Loucy (cell line): ENCODE results near the gene BTBD6.

Experiments
- CTCF ChIP-seq: fragments of 200-600 bp; sonication (generic); conservative IDR thresholded peaks from 2 replicates; pipeline ENCODE4 v1.5.1; 2014; ENCODE audit warnings: mild to moderate bottlenecking, antibody characterized with exemption, low read length
- EZH2phosphoT487 ChIP-seq: fragments of 200-600 bp; IDR thresholded peaks from 2 replicates; pipeline ENCODE4 v1.6.1; 2018; ENCODE audit warnings: antibody characterized with exemption, mild to moderate bottlenecking, moderate library complexity, borderline replicate concordance

DNA sequence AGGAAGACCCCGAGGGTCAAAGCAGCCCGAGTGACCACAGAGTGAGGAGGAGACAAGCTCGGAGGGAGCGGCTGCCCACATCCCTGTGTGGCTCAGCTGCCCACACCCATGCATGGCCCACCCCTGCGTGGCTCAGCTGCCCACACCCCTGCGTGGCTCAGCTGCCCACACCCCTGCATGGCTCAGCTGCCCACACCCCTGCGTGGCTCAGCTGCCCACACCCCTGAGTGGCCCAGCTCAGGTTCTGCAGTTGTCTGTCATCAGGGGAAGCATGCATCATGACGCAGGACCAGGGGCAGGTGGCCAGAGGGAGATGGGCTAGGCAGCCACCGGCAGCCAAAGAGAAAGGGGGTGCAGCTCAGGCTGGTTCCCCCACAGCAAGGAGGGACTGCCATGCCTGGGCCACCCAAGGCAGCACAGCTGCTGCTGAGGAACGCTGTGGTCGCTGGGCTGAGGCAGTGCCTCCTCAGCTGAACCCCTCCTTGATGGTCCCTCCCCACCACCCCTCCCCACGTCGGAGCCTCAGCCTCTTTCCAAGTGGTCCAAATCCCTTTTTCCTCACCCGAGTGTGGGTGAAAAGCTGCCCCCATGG lies 33.9 kb upstream of the BTBD6 start:
- TF ChIP-seq CTCF (no peak), EZH2phosphoT487 (no peak)
